Pulmonary artery endothelial cell (primary cell): ENCODE data around the gene ADPGK. TPM values are rescaled to one million over a fixed set of nuclear protein-coding genes. Genes with fewer than 3 reads are reported as not detected.
"Not testable (repeated sequence)": the region's sequence is repeated elsewhere in the genome, so short reads cannot be mapped to it uniquely, and the experiment has no call there.

Source experiments
- DNase-seq: peaks from one replicate; pipeline ENCODE4 v3.0.0-alpha.2; 2011; ENCODE audit warnings: low read depth, low spot score
- total RNA-seq: library from RNA; depleted of rRNA; stranded (reverse); fragments of >200 nt; gene quantifications from 2 replicates; pipeline ENCODE4 v1.2.3, GENCODE V29; 2014

Gene ADPGK
- 48.7 and 58.6 TPM in 2 replicates for total RNA-seq

DNA sequence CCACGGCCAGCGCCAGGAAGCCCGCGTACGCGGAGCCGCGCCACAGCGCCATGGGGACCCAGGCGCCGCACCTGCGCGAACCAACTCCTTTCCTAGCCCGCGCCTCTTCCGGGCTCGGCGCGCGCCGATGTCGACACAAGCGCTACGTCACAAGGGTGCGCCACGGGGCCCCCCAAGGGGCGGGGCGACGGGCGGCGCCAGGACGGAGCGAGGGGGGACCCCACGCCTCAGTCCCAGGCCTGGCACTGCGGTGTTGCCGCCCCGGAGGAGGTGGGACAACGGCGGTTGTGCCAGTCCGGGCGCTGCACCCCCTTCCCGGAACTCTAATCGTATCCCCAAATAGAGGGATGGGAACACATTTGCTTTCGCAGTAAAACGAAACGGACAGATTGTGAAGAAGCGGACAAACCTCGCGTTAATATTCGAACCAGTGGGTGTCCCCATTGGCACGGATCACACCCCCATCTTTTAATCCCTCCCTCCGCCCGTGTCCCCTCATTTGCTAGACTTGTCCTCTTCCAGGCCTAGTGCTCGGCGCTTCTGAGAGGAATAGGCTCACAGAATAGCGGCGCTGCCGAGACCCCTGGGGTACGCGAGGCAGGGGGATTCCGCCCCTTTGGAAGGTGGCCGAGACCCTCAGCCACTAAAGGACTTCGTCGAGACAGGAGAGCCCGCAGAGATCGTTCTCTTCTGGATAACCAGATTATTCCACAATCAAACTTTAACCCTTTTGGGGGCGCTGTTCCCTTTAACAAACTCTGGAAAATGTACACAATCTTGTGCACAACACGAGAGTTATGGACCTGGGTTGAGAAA is at the start of gene ADPGK:
TSS of gene ADPGK (minus strand) at position 119 of the 816 bp plus-strand sequence. CDS start at position 52, 67 bp downstream.
- DNase-seq, result peak; percentile 77

DNA sequence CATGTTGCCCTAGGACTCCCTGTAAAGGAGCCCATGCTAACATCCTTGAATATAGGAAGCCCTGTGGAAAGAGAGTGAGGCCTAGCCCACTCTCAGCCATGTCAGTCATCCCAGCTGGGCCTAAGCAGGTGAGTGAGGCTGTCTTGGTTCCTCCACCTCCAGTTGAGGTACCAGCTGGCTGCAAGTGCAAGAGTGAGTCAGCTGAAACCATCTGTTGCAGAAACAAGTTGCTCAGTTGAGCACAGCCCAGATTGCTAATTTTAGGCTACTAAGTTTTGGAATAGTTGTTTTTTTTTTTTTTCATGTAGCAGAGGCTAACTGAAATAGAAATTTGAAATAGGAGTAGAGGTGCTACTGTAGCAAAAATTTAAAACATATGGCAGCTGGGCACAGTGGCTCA is 43.7 kb upstream of the ADPGK start:
- no peak for DNase-seq

GRCh38 chr15:72826611-72827010 is 43.1 kb upstream of the ADPGK start:
- no peak for DNase-seq

DNA sequence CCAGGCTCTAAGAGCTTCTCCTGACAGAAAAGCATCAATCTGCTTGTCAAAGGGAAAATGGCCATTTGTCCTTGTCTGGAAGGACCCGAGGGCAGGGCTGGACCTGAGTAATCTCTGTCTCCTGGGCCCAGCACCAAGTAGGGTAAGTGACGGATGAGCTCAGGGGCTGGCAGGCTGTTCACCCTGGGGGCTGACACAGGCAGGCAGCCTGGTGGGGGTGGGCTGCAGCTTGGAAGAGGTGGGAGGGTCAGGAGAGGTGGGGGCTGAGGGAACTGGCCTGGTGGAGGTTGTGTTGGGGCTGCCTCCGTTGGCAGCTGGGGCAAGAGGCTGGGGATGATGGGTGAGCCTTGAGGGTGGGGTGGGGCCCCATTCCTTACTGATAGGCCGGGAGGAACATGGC is 42.3 kb upstream of the ADPGK start:
- no peak for DNase-seq

DNA sequence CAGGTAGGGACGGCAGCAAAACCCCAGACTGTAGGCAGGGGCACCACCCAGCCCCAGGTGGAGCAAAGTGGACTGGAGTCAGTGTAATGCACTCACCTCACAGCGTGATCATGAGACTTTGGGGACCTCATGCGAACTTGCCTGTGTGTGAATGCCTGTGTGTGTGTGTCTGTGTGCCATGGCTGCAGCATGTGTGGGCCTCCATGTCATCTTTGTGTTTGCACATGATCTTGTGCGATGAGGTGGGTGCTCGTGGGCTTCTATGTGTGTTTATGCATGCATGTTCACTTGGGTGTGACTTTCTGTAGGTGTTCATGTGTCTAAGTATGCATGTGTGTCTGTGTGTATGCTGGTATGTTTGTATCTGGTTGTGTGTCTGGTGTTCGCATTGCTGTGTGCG is 41.2 kb upstream of the ADPGK start:
- no peak for DNase-seq

DNA sequence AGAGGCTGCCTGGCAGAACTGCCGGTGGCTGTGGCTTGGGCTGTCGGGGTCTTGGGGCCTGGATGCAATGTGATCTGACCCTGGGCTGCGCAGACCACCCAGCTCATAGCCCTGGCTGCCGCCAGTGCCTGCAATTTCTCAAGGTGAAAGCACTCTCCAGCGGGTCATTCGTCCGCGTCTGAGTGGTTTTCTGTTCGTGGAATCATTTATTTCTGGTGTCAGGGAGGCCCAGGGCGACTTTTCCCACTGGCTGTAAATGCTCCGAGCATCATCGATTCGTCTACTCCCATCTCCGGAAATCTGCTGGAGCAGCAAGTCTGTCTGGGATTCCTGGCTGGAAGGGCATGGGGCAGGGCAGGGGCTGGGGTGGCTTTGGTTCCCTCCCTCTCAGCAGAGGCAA is 40.6 kb upstream of the ADPGK start:
- no peak for DNase-seq

DNA sequence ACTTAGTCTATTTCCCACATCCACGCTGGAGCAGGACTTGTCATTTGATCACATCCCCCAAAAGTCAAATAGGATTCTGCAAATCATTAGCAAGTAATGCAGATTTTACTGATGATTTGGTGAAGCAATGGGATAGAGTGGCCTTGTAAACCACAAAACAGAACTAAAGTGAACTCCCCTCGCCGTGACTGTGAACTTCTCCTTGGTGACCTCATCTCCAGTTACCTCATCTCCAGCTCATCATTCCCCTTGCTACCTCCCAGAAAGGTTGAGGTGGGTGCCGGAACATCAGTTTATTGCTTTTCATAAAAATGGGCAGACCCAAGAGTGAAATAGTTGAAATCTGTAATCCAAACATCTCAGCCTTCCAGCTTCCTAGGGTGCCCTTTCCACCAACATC is 36.7 kb upstream of the ADPGK start:
- DNase-seq, result no peak

DNA sequence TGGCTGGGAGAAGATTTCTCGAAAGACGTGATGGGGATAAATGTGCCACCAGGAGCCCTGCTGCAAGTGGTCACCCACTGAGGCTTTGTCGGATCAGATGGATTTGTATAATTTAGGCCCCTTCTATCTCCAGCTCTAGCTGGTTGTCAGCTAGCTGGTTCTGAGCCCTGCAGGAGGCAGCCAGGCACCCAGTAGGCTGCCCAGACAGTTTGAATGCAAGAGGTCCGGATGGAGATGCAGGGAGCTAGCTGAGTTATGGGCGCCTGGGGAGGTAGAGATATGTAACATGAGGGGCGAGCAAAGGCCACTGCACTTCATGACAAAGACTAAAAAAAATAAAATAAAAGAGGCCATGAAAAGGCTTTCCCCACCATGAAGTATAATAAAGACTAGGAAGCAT is 35.1 kb upstream of the ADPGK start:
- no peak for DNase-seq

GRCh38 chr15:72813345-72814004 is 29.9 kb upstream of the ADPGK start:
- DNase-seq, result no peak

DNA sequence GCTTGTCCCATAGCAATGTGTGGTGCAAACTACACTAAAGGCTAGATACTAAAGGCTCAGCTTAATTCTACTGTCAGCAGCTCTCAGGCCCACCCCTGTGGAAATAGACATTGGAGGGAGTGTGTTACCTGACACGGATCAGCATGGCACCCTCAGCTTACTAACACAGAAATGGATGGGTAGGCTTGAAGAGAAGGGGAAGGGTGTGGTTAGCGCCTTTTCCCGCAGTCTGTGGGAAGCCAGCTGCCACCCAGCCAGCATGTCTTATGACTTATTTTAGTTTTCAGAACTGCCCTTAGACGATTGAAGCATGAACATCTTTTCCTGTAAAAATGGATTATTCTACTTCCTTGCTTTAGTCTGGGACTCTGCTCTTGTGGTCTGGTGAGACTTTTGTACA is 25.8 kb upstream of the ADPGK start:
- no peak for DNase-seq

DNA sequence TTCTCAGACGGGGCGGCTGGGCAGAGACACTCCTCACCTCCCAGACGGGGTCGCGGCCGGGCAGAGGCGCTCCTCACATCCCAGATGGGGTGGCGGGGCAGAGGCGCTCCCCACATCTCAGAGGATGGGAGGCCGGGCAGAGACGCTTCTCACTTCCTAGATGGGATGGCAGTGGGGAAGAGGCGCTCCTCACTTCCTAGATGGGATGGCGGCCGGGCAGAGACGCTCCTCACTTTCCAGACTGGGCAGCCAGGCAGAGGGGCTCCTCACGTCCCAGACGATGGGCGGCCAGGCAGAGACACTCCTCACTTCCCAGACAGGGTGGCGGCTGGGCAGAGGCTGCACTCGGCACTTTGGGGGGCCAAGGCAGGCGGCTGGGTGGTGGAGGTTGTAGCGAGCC is 23.8 kb upstream of the ADPGK start:
- not testable (repeated sequence) for DNase-seq

GRCh38 chr15:72803006-72803405 is 19.4 kb upstream of the ADPGK start:
- no peak for DNase-seq

GRCh38 chr15:72801590-72802325 is 18.2 kb upstream of the ADPGK start:
- DNase-seq, result no peak

DNA sequence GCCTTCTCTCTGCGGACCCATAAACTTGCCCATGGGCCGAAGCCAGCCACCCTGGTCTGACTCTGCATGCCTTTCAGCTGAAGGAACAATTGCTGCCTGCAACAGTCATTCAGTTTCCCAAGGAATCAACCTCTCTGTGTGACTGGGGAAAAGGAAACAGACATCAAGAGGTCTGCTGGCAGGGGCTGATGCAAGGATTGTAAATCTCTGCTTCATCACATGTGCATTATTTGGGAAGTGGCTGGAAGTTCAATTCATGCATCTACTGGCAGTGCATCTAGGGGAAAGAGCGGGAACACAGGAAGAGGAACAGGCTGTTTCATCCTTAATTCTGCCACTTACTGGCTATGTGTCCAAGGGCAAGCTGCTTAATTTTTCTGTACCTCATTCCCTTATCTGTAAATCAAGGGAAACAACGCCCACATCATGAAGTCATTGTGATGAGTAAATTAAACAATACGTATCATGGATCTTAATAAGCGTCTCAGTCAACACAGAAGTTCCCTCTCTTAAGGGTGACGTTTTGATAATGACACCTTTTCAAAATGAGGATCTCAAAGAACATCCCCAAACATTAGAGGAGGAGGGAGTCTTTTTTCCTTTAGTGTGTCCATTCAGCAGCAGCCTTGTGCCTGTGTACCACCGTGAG is 17.4 kb upstream of the ADPGK start:
- no peak for DNase-seq

- no peak for DNase-seq
These were observed 14.3 kb upstream of the ADPGK start for GRCh38 chr15:72797834-72798233.

GRCh38 chr15:72797338-72797689 is 13.8 kb upstream of the ADPGK start:
- no peak for DNase-seq

- DNase-seq, result no peak
These were observed 13.2 kb upstream of the ADPGK start for GRCh38 chr15:72796515-72797337.

DNA sequence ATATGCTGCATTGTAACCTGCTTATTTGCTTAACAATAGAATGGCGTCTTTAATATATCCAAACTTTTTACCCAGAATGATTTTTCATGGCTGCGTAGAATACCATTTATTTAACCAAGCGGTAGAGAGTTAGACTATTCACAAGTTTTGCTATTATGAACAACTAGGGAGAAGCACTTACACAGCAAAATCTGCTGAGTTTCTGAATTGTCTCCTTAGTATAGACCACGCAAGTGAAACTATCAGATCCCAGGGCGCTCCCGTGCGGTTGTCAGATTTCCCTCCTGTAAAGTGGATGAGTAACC is 12.6 kb upstream of the ADPGK start:
- no peak for DNase-seq

- DNase-seq, result no peak
These were observed 10.5 kb upstream of the ADPGK start for GRCh38 chr15:72793766-72794660.

DNA sequence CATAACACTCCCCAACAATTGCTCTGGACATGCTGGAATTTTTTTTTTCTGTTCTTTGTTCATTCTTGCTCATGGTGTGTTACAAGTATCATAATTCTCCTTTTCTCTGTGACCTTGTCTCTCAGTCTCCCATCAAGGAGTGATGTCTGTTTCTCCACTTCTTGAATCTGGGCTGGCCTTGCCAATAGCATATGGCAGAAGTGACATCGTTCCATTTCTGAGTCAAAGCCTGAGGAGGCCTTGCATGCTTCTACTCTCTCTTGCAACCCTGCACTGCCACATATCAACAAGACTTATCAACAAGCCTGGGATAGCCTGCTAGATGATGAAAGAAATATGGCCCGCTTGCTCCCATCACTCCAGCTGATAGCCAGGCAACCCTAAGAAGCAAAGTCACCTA is 8.9 kb upstream of the ADPGK start:
- DNase-seq, result no peak
